Activated T-cell treated with anti-CD3 and anti-CD28 coated beads, Interleukin-2, amount 50 U/mL, for 72 hours (primary cell): ENCODE results near the gene GBX1. TPM values are rescaled to one million over a fixed set of nuclear protein-coding genes. Genes with fewer than 3 reads are reported as not detected.

Experiments
- ATAC-seq, 2 donors: fragments of 150-1000 bp; cut with Tn5 transposase; replicated peaks in 1 of 2; 2 replicates each; pipeline ENCODE4 v1.10.0; 2021; ENCODE audit warnings: moderate library complexity in 2 of 2, mild to moderate bottlenecking in 1 of 2
- DNase-seq, 2 donors: peaks; one replicate each; pipeline ENCODE4 v3.0.0; 2021 to 2022; ENCODE audit warnings: mixed read lengths in 1 of 2
- H3K27ac Mint-ChIP-seq: one replicate; pipeline ENCODE4 v1.8.0; 2022; ENCODE audit warnings: mild to moderate bottlenecking, moderate library complexity, mixed read lengths
- H3K27me3 Mint-ChIP-seq: one replicate; pipeline ENCODE4 v1.8.0; 2022; ENCODE audit warnings: low read depth, mixed read lengths
- H3K36me3 Mint-ChIP-seq, 2 donors: one replicate each; pipeline ENCODE4 v1.8.0; 2022; ENCODE audit warnings: mixed read lengths in 2 of 2, mild to moderate bottlenecking in 1 of 2; ENCODE audit not compliant: insufficient read depth in 2 of 2
- H3K4me1 Mint-ChIP-seq: one replicate; pipeline ENCODE4 v1.8.0; 2022; ENCODE audit warnings: low read depth, mixed read lengths
- H3K4me3 Mint-ChIP-seq, 2 donors: one replicate each; pipeline ENCODE4 v1.8.0; 2022; ENCODE audit warnings: mild to moderate bottlenecking in 2 of 2, mixed read lengths in 2 of 2, moderate library complexity in 2 of 2
- H3K9me3 Mint-ChIP-seq, 2 donors: one replicate each; pipeline ENCODE4 v1.8.0; 2022; ENCODE audit warnings: mixed read lengths in 2 of 2
- total RNA-seq, 2 donors: library from RNA; stranded (reverse); gene quantifications; one replicate each; pipeline ENCODE4 v1.2.3, GENCODE V29; 2022

GBX1 gene
- total RNA-seq, 2 donors from 2014 or later = not detected

DNA sequence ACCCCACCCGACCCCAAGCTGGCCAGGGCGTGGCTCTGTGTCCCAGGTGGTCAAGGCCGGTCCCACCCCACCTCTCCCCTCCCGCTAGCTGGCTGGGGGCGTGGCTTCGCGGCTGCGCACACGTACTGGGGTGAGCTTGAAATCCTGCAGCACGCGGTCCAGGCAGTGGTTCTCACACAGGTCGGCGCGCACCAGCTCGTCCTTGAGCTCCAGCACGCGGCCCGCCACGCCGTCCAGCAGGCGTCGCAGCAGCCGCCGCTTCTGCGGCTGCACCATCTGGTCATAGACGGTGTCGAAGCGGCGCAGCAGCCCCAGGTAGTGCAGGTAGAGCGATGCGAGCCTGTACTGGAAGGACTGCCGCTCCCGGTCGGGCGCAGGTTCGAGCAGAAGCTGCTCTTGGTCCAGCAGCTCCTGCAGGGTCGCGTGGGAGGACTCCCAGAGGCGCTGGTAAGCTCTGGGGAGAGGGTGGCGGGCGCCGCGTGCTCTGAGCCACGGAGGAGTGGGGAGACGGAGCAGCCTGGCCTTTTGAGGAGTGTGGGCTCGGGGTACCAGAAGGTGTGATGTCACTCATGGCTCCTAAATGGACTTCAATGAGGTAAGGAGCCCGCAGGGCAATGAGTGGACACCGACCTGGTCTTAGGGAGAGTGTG is 37.0 kb upstream of the GBX1 start:
- Mint-ChIP-seq H3K9me3 (no peaks in the 10 kb centered on the region), H3K27me3 (peaks cover 15% of the 10 kb centered on the region), H3K27ac (no peak overlapping the region), H3K36me3 (no peaks in the 10 kb centered on the region), H3K4me1 (peaks cover 19% of the 10 kb centered on the region), H3K4me3 (no peak overlapping the region)
- no peak for ATAC-seq
- no peak for DNase-seq

DNA sequence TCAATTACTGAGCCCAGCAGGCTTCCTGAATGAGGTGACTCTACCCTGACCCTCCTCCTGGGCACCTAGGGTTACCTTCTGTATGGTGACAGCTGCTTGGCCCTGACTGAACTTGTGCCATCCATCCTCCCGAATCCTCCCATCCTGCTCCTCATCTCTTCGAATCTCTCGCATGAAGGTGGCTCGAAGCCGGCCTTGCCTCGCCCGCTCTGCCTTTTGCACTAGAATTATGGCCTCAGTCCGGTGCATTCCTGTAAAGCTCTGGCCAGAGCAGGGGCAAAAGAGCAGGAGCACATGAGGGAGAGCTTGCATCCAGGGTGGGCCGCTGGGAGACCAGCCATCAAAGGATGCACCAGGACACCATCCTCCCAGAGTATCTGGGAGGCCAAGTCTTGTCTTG is 35.3 kb upstream of the GBX1 start:
- Mint-ChIP-seq H3K4me1 (peaks cover 14% of the 10 kb centered on the region), H3K36me3 (no peaks in the 10 kb centered on the region), H3K9me3 (no peaks in the 10 kb centered on the region), H3K4me3 (no peak overlapping the region), H3K27me3 (peaks cover 15% of the 10 kb centered on the region), H3K27ac (no peak overlapping the region)
- DNase-seq (no peak), ATAC-seq (no peak)

- Mint-ChIP-seq H3K36me3 (no peaks in the 10 kb centered on the region), H3K27me3 (peaks cover 15% of the 10 kb centered on the region), H3K4me1 (peaks cover 3% of the 10 kb centered on the region), H3K4me3 (no peak overlapping the region), H3K9me3 (no peaks in the 10 kb centered on the region), H3K27ac (no peak overlapping the region)
- DNase-seq = no peak
- ATAC-seq = no peak
Measured at GRCh38 chr7:151201751-151202150, 34.3 kb upstream of the GBX1 start.

GRCh38 chr7:151201344-151201743 is 33.9 kb upstream of the GBX1 start:
- DNase-seq = no peak
- Mint-ChIP-seq H3K36me3 (no peaks in the 10 kb centered on the region), H3K4me3 (no peak overlapping the region)

DNA sequence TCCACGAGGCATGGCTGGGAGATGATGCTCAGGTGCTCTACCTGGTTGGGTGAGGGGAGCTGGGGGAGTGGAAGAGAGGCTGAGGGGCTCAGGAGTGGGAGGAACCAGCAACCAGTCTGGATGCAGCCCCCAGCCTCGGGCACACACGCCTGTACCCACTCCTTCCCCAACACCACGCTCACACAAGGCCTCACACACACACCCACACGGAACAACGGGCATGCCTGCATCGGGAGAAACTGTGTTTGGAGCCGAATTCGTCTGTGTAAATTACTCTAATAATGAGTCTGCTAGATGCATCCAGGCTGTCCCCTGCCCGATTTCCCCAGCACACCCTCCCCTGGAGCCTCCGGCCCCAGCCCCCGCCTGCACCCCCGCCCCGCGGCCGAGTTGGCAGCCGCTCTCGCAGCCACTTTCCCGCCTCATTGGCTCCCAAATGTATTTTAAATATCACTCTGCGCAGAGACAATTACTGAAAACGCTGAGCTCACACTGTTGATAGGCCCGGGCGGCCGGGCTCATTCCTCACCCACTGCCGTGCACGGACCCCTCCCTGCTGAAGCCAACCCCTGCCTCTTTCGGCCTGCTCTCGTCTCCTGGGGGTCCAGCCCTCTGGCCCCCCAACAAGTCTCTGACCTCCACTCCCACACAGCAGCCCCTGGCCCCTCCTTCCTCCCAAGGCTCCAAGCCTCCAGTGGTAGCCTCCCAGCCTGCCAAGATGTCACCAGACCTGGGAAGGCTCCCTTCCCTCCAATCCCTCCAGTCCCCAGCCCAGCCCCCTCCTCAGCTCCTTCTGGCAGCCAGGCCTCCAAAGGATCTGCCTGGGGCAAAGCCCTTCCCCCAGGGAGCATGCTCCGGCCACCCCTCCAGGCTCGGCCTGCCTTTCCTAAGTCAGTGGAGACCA is 31.7 kb upstream of the GBX1 start:
- Mint-ChIP-seq H3K9me3 (no peaks in the 10 kb centered on the region), H3K4me3 (no peak overlapping the region), H3K4me1 (no peaks in the 10 kb centered on the region), H3K36me3 (no peaks in the 10 kb centered on the region), H3K27ac (no peak overlapping the region), H3K27me3 (peaks cover 9% of the 10 kb centered on the region)
- no peak for ATAC-seq
- DNase-seq = no peak

More at GRCh38 chr7:151201344-151201743, 33.9 kb upstream of the GBX1 start:
- Mint-ChIP-seq H3K4me1 (no peaks in the 10 kb centered on the region), H3K27ac (no peak overlapping the region), H3K27me3 (peaks cover 15% of the 10 kb centered on the region), H3K9me3 (no peaks in the 10 kb centered on the region)
- no peak for ATAC-seq

DNA sequence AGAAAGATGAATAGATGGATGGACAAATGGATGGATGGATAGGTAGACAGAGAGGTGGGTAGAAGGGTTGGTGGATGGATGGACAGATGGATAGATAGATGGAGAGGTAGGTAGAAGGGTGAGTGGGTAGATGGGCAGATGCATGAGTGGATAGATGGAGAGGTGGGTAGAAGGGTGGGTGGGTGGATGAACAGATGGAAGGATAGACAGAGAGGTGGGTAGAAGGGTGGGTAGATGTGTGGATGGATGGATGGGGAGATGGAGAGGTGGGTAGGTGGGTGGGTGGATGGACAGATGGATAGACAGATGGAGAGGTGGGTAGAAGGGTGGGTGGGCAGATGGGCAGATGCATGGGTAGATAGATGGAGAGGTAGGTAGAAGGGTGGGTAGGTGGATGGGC is 30.4 kb upstream of the GBX1 start:
- no peak for DNase-seq
- H3K36me3 Mint-ChIP-seq = no peaks in the 10 kb centered on the region
- H3K27ac Mint-ChIP-seq = no peak overlapping the region
- no peak for ATAC-seq
- H3K9me3 Mint-ChIP-seq = no peaks in the 10 kb centered on the region
- H3K4me3 Mint-ChIP-seq = no peak overlapping the region
- no peaks in the 10 kb centered on the region for H3K4me1 Mint-ChIP-seq
- peaks cover 9% of the 10 kb centered on the region for H3K27me3 Mint-ChIP-seq

DNA sequence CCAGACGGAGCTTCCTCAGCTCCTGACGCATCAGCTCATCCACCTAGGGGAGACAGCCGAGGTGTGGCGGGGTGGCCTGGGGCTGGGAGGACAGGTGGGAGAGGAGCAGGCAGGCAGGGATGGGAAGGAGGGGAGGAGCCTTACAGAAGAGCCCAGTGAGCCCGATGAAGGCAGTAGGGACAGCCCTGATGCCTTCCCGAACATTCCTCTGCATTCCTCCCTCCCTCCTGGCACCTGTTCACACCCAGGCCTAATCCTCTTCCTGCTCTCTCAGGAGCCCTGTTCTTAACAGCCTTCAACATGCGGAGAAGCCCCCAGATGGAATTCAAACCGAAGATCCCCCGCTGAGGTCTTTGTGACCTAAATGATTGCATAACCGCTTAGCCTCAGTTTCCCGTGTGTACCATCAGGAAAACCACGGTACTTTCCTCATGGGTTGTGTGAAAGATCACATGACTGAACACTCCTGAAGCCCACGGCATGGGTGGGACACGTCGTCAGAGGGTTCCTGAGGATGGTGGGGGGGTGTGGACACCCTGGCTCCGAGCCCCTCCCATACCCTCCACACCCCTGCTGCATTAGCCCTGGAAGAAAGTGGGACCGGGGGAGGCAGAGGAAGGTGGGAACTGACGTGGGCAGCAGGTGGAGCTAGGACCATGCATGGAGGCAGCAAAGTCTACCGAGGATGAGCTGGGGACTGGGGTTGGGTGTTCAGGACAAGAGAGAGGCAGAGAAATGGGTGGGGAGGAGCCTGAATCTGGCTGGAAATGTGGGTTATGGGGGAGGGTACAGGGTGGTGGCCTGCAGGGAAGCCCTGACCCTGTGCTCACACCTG is 28.3 kb upstream of the GBX1 start:
- no peaks in the 10 kb centered on the region for H3K36me3 Mint-ChIP-seq
- ATAC-seq = no peak
- no peaks in the 10 kb centered on the region for H3K4me1 Mint-ChIP-seq
- H3K9me3 Mint-ChIP-seq = no peaks in the 10 kb centered on the region
- no peak overlapping the region for H3K27ac Mint-ChIP-seq
- no peak for DNase-seq
- H3K4me3 Mint-ChIP-seq = no peak overlapping the region
- peaks cover 9% of the 10 kb centered on the region for H3K27me3 Mint-ChIP-seq

- no peak for DNase-seq
- Mint-ChIP-seq H3K4me1 (no peaks in the 10 kb centered on the region), H3K9me3 (no peaks in the 10 kb centered on the region), H3K36me3 (no peaks in the 10 kb centered on the region), H3K4me3 (no peak overlapping the region), H3K27ac (no peak overlapping the region), H3K27me3 (peaks cover 9% of the 10 kb centered on the region)
- ATAC-seq = no peak
Measured at GRCh38 chr7:151194188-151194587, 26.7 kb upstream of the GBX1 start.

DNA sequence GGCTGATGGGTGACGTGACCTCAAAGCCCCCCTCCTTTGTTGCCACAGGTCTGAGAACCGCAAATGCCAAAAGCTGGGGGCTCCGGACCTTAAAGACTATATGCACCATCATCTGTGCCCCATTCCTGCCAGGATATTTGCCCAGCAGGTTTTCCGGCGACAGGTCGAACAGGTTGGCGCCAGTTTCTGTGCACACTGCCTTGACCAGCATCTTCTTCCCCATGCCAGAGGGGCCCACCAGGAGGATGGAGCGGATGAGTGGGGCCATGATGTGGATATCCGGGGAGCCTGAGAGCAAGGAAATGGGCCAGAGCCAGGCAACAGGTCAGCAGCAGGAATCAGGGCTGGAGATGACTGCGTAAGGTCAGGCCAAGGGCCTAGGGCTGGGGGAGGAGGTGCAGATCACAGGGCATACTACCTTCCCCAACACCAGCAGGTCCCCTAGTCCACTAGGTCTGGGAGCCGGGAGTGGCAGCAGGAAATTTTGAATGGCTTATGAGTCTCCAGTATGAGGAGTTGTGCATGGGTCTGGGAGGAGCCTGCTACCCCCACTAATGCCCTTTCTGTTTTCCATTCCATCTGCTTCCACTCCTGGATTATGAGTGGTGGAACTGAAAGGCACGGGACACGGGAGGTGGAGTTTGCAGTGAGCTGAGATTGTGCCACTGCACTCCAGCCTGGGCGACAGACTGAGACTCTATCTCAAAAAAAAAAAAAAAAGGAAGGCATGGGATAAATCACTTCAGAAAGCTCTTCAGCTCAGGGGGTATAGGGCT is 25.9 kb upstream of the GBX1 start:
- no peaks in the 10 kb centered on the region for H3K36me3 Mint-ChIP-seq
- H3K27me3 Mint-ChIP-seq = peaks cover 9% of the 10 kb centered on the region
- no peak overlapping the region for H3K27ac Mint-ChIP-seq
- no peak for ATAC-seq
- no peaks in the 10 kb centered on the region for H3K4me1 Mint-ChIP-seq
- no peak for DNase-seq
- H3K9me3 Mint-ChIP-seq = no peaks in the 10 kb centered on the region
- H3K4me3 Mint-ChIP-seq = no peak overlapping the region

DNA sequence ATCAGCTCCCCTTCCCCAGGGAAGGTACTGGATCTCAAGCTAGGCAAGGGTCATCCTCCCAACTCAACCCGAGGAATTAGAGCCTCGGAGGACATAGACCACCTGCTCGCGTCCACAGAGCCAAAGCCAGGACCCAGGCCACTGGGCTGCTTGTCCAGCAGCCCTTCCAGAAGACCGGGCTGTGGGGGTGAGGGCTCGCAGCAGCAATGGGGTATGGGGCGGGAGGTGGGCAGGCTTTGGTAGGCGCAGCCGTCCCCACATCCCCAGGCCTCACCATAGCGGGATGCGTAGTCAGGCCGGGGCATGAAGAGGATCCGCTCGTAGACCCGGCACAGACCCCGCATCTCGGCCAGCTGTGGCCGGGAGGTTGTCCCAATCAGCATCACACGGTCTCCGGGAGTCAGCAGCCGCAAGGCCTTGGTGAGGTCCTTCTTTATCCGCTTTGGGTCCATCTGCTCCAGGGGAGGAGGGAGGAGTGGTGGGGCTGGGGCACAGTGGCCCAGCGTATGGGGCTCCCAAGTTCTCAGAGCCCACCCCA is 24.6 kb upstream of the GBX1 start:
- H3K9me3 Mint-ChIP-seq = no peaks in the 10 kb centered on the region
- H3K4me3 Mint-ChIP-seq = no peak overlapping the region
- ATAC-seq = no peak
- H3K27ac Mint-ChIP-seq = no peak overlapping the region
- no peak for DNase-seq
- H3K27me3 Mint-ChIP-seq = peaks cover 9% of the 10 kb centered on the region
- no peaks in the 10 kb centered on the region for H3K4me1 Mint-ChIP-seq
- no peaks in the 10 kb centered on the region for H3K36me3 Mint-ChIP-seq

DNA sequence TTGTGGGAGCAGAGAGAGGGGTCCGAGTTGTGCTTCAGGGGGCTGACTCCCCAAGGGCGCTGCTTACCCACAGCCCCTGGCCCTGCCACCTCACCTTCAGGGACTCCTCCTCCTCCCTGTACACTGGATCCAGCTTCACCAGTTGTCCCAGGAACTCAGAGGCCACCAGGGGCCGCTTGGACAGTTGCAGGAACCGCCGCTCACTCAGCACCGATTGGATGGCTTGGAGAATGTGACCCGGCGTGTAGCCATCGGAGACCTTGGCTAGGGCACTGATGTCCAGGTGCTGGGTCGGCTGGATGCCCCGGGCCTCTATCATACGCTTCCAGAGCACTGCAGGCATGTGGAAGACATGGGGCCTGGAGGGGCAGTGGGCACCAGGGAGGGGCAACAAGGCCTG is 24.1 kb upstream of the GBX1 start:
- H3K27ac Mint-ChIP-seq = no peak overlapping the region
- no peaks in the 10 kb centered on the region for H3K4me1 Mint-ChIP-seq
- peaks cover 9% of the 10 kb centered on the region for H3K27me3 Mint-ChIP-seq
- H3K9me3 Mint-ChIP-seq = no peaks in the 10 kb centered on the region
- ATAC-seq (no peak), DNase-seq (no peak)
- no peak overlapping the region for H3K4me3 Mint-ChIP-seq
- no peaks in the 10 kb centered on the region for H3K36me3 Mint-ChIP-seq

- no peak overlapping the region for H3K4me3 Mint-ChIP-seq
- DNase-seq = no peak
- no peaks in the 10 kb centered on the region for H3K9me3 Mint-ChIP-seq
- no peak for ATAC-seq
- H3K36me3 Mint-ChIP-seq = no peaks in the 10 kb centered on the region
- no peaks in the 10 kb centered on the region for H3K27me3 Mint-ChIP-seq
- no peaks in the 10 kb centered on the region for H3K4me1 Mint-ChIP-seq
- H3K27ac Mint-ChIP-seq = no peak overlapping the region
Measured at GRCh38 chr7:151189038-151189437, 21.5 kb upstream of the GBX1 start.
